HepG2 (cell line): ENCODE measurements around the gene ITPR1. TPM values are rescaled to one million over a fixed set of nuclear protein-coding genes. Genes with fewer than 3 reads are reported as not detected.

Source experiments
- ATAC-seq: fragments of 200-7000 bp; cut with Tn5 transposase; 3 replicates; pipeline ENCODE4 v1.9.1; 2020; ENCODE audit warnings: mild to moderate bottlenecking, moderate library complexity
- BruUV-seq: library from RNA; stranded (reverse); fragments of 400-500 nt; replicated peaks from 2 replicates; lab custom pipeline; 2021; lab: Mats Ljungman, UMichigan
- CTCF ChIA-PET: fragments of 300-600 bp; formaldehyde crosslinking; extraction: SDS; loops from one replicate; lab custom pipeline; 2021; ENCODE audit warnings: low total read pairs, inconsistent platforms, low intra/inter-chr PET ratio; lab: Yijun Ruan, JAX
- POLR2A ChIA-PET: fragments of 350-600 bp; sonication (Branson Sonifier 250); formaldehyde crosslinking; loops from one replicate; lab custom pipeline; 2020; ENCODE audit warnings: antibody characterized with exemption, inconsistent platforms; lab: Yijun Ruan, JAX
- DNase-seq: peaks from one replicate; pipeline ENCODE4 v3.0.0-alpha.2; 2015; ENCODE audit warnings: low spot score
- FAIRE-seq: peaks from 3 replicates; lab custom pipeline; 2011; peaks lifted over from hg19 to GRCh38; lab: Jason Lieb, UNC
- H2AFZ ChIP-seq: one replicate; pipeline ENCODE4 v1.6.1; 2011; ENCODE audit warnings: low read length, inconsistent platforms
- H3K27ac ChIP-seq: fragments of 300-600 bp; 3 replicates; pipeline ENCODE4 v1.8.0; 2011; ENCODE audit warnings: mixed run types, mild to moderate bottlenecking, mixed read lengths, low read length, inconsistent platforms; ENCODE audit not compliant: insufficient read depth; ENCODE audit errors: extremely low read length
- H3K27me3 ChIP-seq, 2 experiments: fragments of 200-600 bp in 1 of 2; 2 replicates in 1 of 2; 3 replicates in 1 of 2; pipeline versions ENCODE4 v1.6.0 to v1.8.0; 2011; ENCODE audit warnings: low read length in 2 of 2, mild to moderate bottlenecking in 2 of 2, moderate library complexity in 2 of 2, inconsistent platforms in 1 of 2; ENCODE audit not compliant: insufficient read depth in 2 of 2, control insufficient read depth in 1 of 2
- H3K36me3 ChIP-seq, 2 experiments: fragments of 200-600 bp in 1 of 2; replicated peaks in 1 of 2; 2 replicates in 1 of 2; 3 replicates in 1 of 2; pipeline versions ENCODE4 v1.5.1 to v1.8.0; 2011; ENCODE audit warnings: low read length in 2 of 2, inconsistent platforms in 1 of 2; ENCODE audit not compliant: insufficient read depth in 2 of 2, control insufficient read depth in 1 of 2
- H3K4me1 ChIP-seq: 2 replicates; pipeline ENCODE4 v1.5.1; 2012; ENCODE audit warnings: low read length, inconsistent platforms; ENCODE audit not compliant: insufficient read depth
- H3K4me2 ChIP-seq: 2 replicates; pipeline ENCODE4 v1.6.0; 2011; ENCODE audit warnings: low read depth, low read length, inconsistent platforms
- H3K4me3 ChIP-seq, 3 experiments: fragments of 200-600 bp in 1 of 3; sonication (generic), shearing (Covaris generic) in 1 of 3; replicated peaks in 1 of 3; 2 replicates each; pipeline ENCODE4 v1.5.1; 2011 to 2016; ENCODE audit warnings: low read length in 3 of 3, inconsistent platforms in 2 of 3, low read depth in 2 of 3, mild to moderate bottlenecking in 2 of 3, control low read depth in 1 of 3, mixed read lengths in 1 of 3; ENCODE audit not compliant: insufficient read depth in 1 of 3
- H3K79me2 ChIP-seq: one replicate; pipeline ENCODE4 v1.6.1; 2011; ENCODE audit warnings: low read length, inconsistent platforms; ENCODE audit not compliant: insufficient read depth
- H3K9ac ChIP-seq: 2 replicates; pipeline ENCODE4 v1.6.0; 2011; ENCODE audit warnings: mild to moderate bottlenecking, low read depth, low read length, inconsistent platforms; ENCODE audit not compliant: insufficient read depth
- H3K9me3 ChIP-seq: 2 replicates; pipeline ENCODE4 v1.5.1; 2012; ENCODE audit warnings: mild to moderate bottlenecking, low read length
- H4K20me1 ChIP-seq: 2 replicates; pipeline ENCODE4 v1.6.0; 2011; ENCODE audit warnings: inconsistent platforms, mild to moderate bottlenecking, low read length, moderate library complexity; ENCODE audit not compliant: insufficient read depth
- ARID3A ChIP-seq: IDR thresholded peaks from 2 replicates; pipeline ENCODE4 v1.6.1; 2012; ENCODE audit warnings: low read depth, low read length, improper control_type of control experiment
- CTCF ChIP-seq: sonication (generic); formaldehyde crosslinking; IDR thresholded peaks from 2 replicates; pipeline ENCODE4 v1.5.0; 2020; ENCODE audit warnings: mild to moderate bottlenecking, missing genetic modification reagents, moderate library complexity
- GATAD2A ChIP-seq: IDR thresholded peaks from 2 replicates; pipeline ENCODE4 v1.6.1; 2016
- HNF4A ChIP-seq: sonication (generic); formaldehyde crosslinking; IDR thresholded peaks from 2 replicates; pipeline ENCODE4 v1.4.0; 2020; ENCODE audit warnings: missing genetic modification reagents
- HNF4G ChIP-seq, 2 experiments: sonication (generic) in 1 of 2; formaldehyde crosslinking in 1 of 2; IDR thresholded peaks; 2 replicates each; pipeline versions ENCODE4 v1.4.0 to v1.6.1; 2011 to 2020; ENCODE audit warnings: borderline replicate concordance in 2 of 2, low read depth in 2 of 2, mild to moderate bottlenecking in 2 of 2, low read length in 1 of 2, missing genetic modification reagents in 1 of 2, moderate library complexity in 1 of 2
- KLF15 ChIP-seq: sonication (generic); formaldehyde crosslinking; IDR thresholded peaks from 2 replicates; pipeline ENCODE4 v1.8.1; 2023; ENCODE audit warnings: borderline replicate concordance, mild to moderate bottlenecking, inconsistent platforms, missing genetic modification reagents, mixed read lengths
- MAZ ChIP-seq, 2 experiments: sonication (generic) in 1 of 2; formaldehyde crosslinking in 1 of 2; IDR thresholded peaks; 2 replicates each; pipeline versions ENCODE4 v1.5.0 to v1.6.1; 2012 to 2020; ENCODE audit warnings: low read depth in 2 of 2, mild to moderate bottlenecking in 2 of 2, borderline replicate concordance in 1 of 2, improper control_type of control experiment in 1 of 2, low read length in 1 of 2, missing genetic modification reagents in 1 of 2, moderate library complexity in 1 of 2
- RAD21 ChIP-seq: fragments of 450-650 bp; formaldehyde crosslinking; IDR thresholded peaks from 2 replicates; pipeline ENCODE4 v1.5.0; 2020; ENCODE audit warnings: mild to moderate bottlenecking
- RXRB ChIP-seq: IDR thresholded peaks from 2 replicates; pipeline ENCODE4 v1.6.1; 2016; ENCODE audit warnings: borderline replicate concordance, missing genetic modification reagents, missing compliant biosample characterization
- SAP130 ChIP-seq: IDR thresholded peaks from 2 replicates; pipeline ENCODE4 v1.6.1; 2016; ENCODE audit warnings: low read depth
- SMC3 ChIP-seq: IDR thresholded peaks from 2 replicates; pipeline ENCODE4 v1.6.1; 2011; ENCODE audit warnings: low read length, improper control_type of control experiment
- ZNF580 ChIP-seq: IDR thresholded peaks from 2 replicates; pipeline ENCODE4 v1.6.1; 2016; ENCODE audit warnings: low read depth, borderline replicate concordance
- ZNF607 ChIP-seq: sonication (generic); formaldehyde crosslinking; IDR thresholded peaks from 2 replicates; pipeline ENCODE4 v1.5.1; 2020; ENCODE audit warnings: missing genetic modification reagents, mild to moderate bottlenecking, borderline replicate concordance
- ZNF766 ChIP-seq: sonication (generic); formaldehyde crosslinking; IDR thresholded peaks from 2 replicates; pipeline ENCODE4 v1.5.0; 2020; ENCODE audit warnings: missing genetic modification reagents, borderline replicate concordance
- ZNF770 ChIP-seq: sonication (generic); formaldehyde crosslinking; IDR thresholded peaks from 2 replicates; pipeline ENCODE4 v1.5.0; 2020; ENCODE audit warnings: mild to moderate bottlenecking, missing genetic modification reagents
- WGBS: methylation state at CpG from one replicate; pipeline ENCODE4 v1.1.6; 2017; ENCODE audit warnings: low lambda C conversion rate; 5-methylcytosine and 5-hydroxymethylcytosine counted together
- in situ Hi-C: cut with HindIII; loops from 2 replicates; pipeline ENCODE4 v1.10.0; 2017; ENCODE audit warnings: low pct_unique_long_range_greater_than_20kb; ENCODE audit not compliant: extremely low pct_ligation_motif_present
- intact Hi-C: fragments of 100-400 bp; cut with micrococcal nuclease; formaldehyde crosslinking; loops from one replicate; pipeline ENCODE4 v1.10.0; 2022; ENCODE audit not compliant: unreplicated experiment
- polyA plus RNA-seq, 8 experiments: library from polyadenylated mRNA; depleted of rRNA in 3 of 8; stranded (reverse) in 7 of 8; unstranded in 1 of 8; fragments of >200 nt; fragmentation: Illumina TruSeq in 4 of 8; extraction: Trizol in 4 of 8; gene quantifications; 2 replicates each; pipeline versions ENCODE4 v1.2.1 to v1.2.3, GENCODE V29; 2011 to 2016; ENCODE audit warnings: low read depth in 4 of 8, missing spikeins in 1 of 8, mixed read lengths in 1 of 8; ENCODE audit not compliant: insufficient read depth in 1 of 8
- total RNA-seq, 5 experiments: library from RNA; depleted of rRNA; stranded (reverse); fragments of >200 nt; fragmentation: Illumina TruSeq; extraction: Trizol; gene quantifications; 2 replicates each; pipeline ENCODE4 v1.2.3, GENCODE V29; 2016; ENCODE audit warnings: low read depth in 1 of 5

The ITPR1 gene
- total and polyA plus RNA-seq, 2 of the 13 experiments (the other 11 are each of a cell fraction or from before 2014, with no cell fraction given) = 10.0 to 11.4 TPM

GRCh38 chr3:4571690-4572334, 78.7 kb downstream of the ITPR1 start:
- Histone ChIP-seq H3K79me2 (no peaks in the 10 kb centered on the region), H3K4me2 (peak overlapping the region; percentile 72), H3K9me3 (no peaks in the 10 kb centered on the region), H4K20me1 (no peaks in the 10 kb centered on the region), H3K27me3 (no peaks in the 10 kb centered on the region), H3K36me3 (no peaks in the 10 kb centered on the region), H3K9ac (peak overlapping the region; percentile 16; the same call in 1 of the 2 replicates), H3K4me3 (0 out of 6 replicates have a peak overlapping the region, but pooled peaks of 1 of the 3 experiments have one; percentile 29), H2AFZ (no peak overlapping the region), H3K27ac (peak overlapping the region; percentile 73), H3K4me1 (peaks cover 33% of the 10 kb centered on the region)
- in situ Hi-C loops = loop anchor here (10.0 kb wide), 1 partner anchor 217 kb away; no protein-coding TSS in a partner anchor
- BruUV-seq = no TSS peak
- FAIRE-seq (peak; percentile 60), ATAC-seq (peak; percentile 96), DNase-seq (peak; percentile 69)
- WGBS = 100% methylated on average over 1 of the region's 1 CpG
- ChIA-PET CTCF (interaction anchor here (0.7 to 1.2 kb wide), 3 partner anchors 62 to 238 kb away, joined by 3 to 12 read pairs (median 3); no protein-coding TSS in a partner anchor), POLR2A (interaction anchor here (1.3 to 2.9 kb wide), 3 partner anchors 10 to 79 kb away, joined by 4 to 50 read pairs (median 8); partner anchors contain the start of gene ITPR1)
- intact Hi-C loops = loop anchor here (1.0 to 2.0 kb wide), 7 partner anchors 39 to 221 kb away; partner anchors contain the start of gene ITPR1
- no peak for TF ChIP-seq ZNF766 (CRISPR knock-in tag)
- TF ChIP-seq HNF4A (CRISPR knock-in tag) = peak; percentile 41; the same call in 1 of the 2 replicates
- TF ChIP-seq SMC3 = peak; percentile 89
- peak; percentile 74 for TF ChIP-seq CTCF (CRISPR knock-in tag)
- peak; percentile 39; the same call in 1 of the 2 replicates for TF ChIP-seq GATAD2A (CRISPR knock-in tag)
- peak; percentile 71 for TF ChIP-seq RAD21 (CRISPR knock-in tag)
- 0 out of 2 replicates have a peak, but pooled peaks have one; percentile 26 for TF ChIP-seq MAZ (IDR thresholded peaks at IDR 0.05; ENCODE audit: borderline replicate concordance, low read depth, low read length)
- no peak for TF ChIP-seq MAZ (CRISPR knock-in tag; IDR thresholded peaks at IDR 0.05; ENCODE audit: low read depth)
- TF ChIP-seq KLF15 = no peak
- peak; percentile 50; the same call in 1 of the 2 replicates for TF ChIP-seq HNF4G (IDR thresholded peaks at IDR 0.05; ENCODE audit: borderline replicate concordance, low read depth, low read length)
- TF ChIP-seq HNF4G (CRISPR knock-in tag; IDR thresholded peaks at IDR 0.05; ENCODE audit: borderline replicate concordance, low read depth) = no peak
- peak; percentile 24; the same call in 1 of the 2 replicates for TF ChIP-seq SAP130 (CRISPR knock-in tag)
- peak; percentile 39; the same call in 1 of the 2 replicates for TF ChIP-seq RXRB (CRISPR knock-in tag)
- TF ChIP-seq ZNF770 = peak; percentile 19; the same call in 1 of the 2 replicates
- TF ChIP-seq ZNF607 (CRISPR knock-in tag) = no peak
- TF ChIP-seq ARID3A = peak; percentile 51
- TF ChIP-seq ZNF580 (CRISPR knock-in tag) = peak; percentile 46; the same call in 1 of the 2 replicates
